ENCODE data around the gene SDK1. TPM values are rescaled to one million over a fixed set of nuclear protein-coding genes. Genes with fewer than 3 reads are reported as not detected.
"Not testable (repeated sequence)": the region's sequence is repeated elsewhere in the genome, so short reads cannot be mapped to it uniquely, and the experiment has no call there.

Gene SDK1
- polyA plus RNA-seq, 4 donors = 0.27 to 5.0 (median 2.1) TPM; not detected in 1

- H3K4me3 ChIP-seq (ENCODE audit: low read depth in 1 of 3, low read length in 3 of 3); H3K27me3 ChIP-seq (ENCODE audit: control insufficient read depth in 3 of 3, insufficient read depth in 3 of 3, low read length in 3 of 3); H3K27ac ChIP-seq (ENCODE audit: low read depth in 1 of 3, low read length in 2 of 3); DNase-seq; FAIRE-seq; H3K9me3 ChIP-seq (ENCODE audit: control insufficient read depth in 2 of 2, insufficient read depth in 1 of 2, low read depth in 1 of 2, low read length in 1 of 2); H3K4me1 ChIP-seq (ENCODE audit: control insufficient read depth in 3 of 3, insufficient read depth in 2 of 3, low read depth in 1 of 3, low read length in 2 of 3); H3K36me3 ChIP-seq (ENCODE audit: control insufficient read depth in 3 of 3, insufficient read depth in 2 of 3, low read depth in 1 of 3, low read length in 3 of 3): not testable (repeated sequence)
- WGBS, 3 donors = 78 to 91% (median 81%) methylated on average over 2 of the region's 2 CpGs
These were observed 405.0 kb downstream of the SDK1 start for GRCh38 chr7:3706091-3706490.

GRCh38 chr7:3710122-3710521 lies 409.1 kb downstream of the SDK1 start:
- H3K4me1 ChIP-seq (ENCODE audit: control insufficient read depth in 3 of 3, insufficient read depth in 2 of 3, low read depth in 1 of 3, low read length in 2 of 3) = no peaks in the 10 kb centered on the region
- H3K27me3 ChIP-seq (ENCODE audit: control insufficient read depth in 3 of 3, insufficient read depth in 3 of 3, low read length in 3 of 3) = no peaks in the 10 kb centered on the region
- H3K36me3 ChIP-seq (ENCODE audit: control insufficient read depth in 3 of 3, insufficient read depth in 2 of 3, low read depth in 1 of 3, low read length in 3 of 3) = no peaks in the 10 kb centered on the region
- 8 to 63% (median 27%) methylated on average over 1 of the region's 1 CpG for WGBS, 3 donors
- DNase-seq (no peak), FAIRE-seq (no peak)
- H3K27ac ChIP-seq (ENCODE audit: low read depth in 1 of 3, low read length in 2 of 3) = no peak overlapping the region
- no peaks in the 10 kb centered on the region for H3K9me3 ChIP-seq (ENCODE audit: control insufficient read depth in 2 of 2, insufficient read depth in 1 of 2, low read depth in 1 of 2, low read length in 1 of 2)
- H3K4me3 ChIP-seq (ENCODE audit: low read depth in 1 of 3, low read length in 3 of 3) = no peak overlapping the region

GRCh38 chr7:3710531-3710930 lies 409.5 kb downstream of the SDK1 start:
- 16 to 35% (median 28%) methylated on average over 5 of the region's 5 CpGs for WGBS, 3 donors
- Histone ChIP-seq H3K4me3 (ENCODE audit: low read depth in 1 of 3, low read length in 3 of 3) (no peak overlapping the region), H3K4me1 (ENCODE audit: control insufficient read depth in 3 of 3, insufficient read depth in 2 of 3, low read depth in 1 of 3, low read length in 2 of 3) (no peaks in the 10 kb centered on the region), H3K27me3 (ENCODE audit: control insufficient read depth in 3 of 3, insufficient read depth in 3 of 3, low read length in 3 of 3) (no peaks in the 10 kb centered on the region), H3K36me3 (ENCODE audit: control insufficient read depth in 3 of 3, insufficient read depth in 2 of 3, low read depth in 1 of 3, low read length in 3 of 3) (no peaks in the 10 kb centered on the region), H3K27ac (ENCODE audit: low read depth in 1 of 3, low read length in 2 of 3) (no peak overlapping the region), H3K9me3 (ENCODE audit: control insufficient read depth in 2 of 2, insufficient read depth in 1 of 2, low read depth in 1 of 2, low read length in 1 of 2) (no peaks in the 10 kb centered on the region)
- DNase-seq = peak; percentile 8 to 56
- no peak for FAIRE-seq

- no peaks in the 10 kb centered on the region for H3K36me3 ChIP-seq (ENCODE audit: control insufficient read depth in 3 of 3, insufficient read depth in 2 of 3, low read depth in 1 of 3, low read length in 3 of 3)
- WGBS, 3 donors = 10 to 51% (median 27%) methylated on average over 6 of the region's 6 CpGs
- no peak overlapping the region for H3K4me3 ChIP-seq (ENCODE audit: low read depth in 1 of 3, low read length in 3 of 3)
- H3K4me1 ChIP-seq (ENCODE audit: control insufficient read depth in 3 of 3, insufficient read depth in 2 of 3, low read depth in 1 of 3, low read length in 2 of 3) = no peaks in the 10 kb centered on the region
- no peak overlapping the region for H3K27ac ChIP-seq (ENCODE audit: low read depth in 1 of 3, low read length in 2 of 3)
- peaks cover 0 to 2% (median 0%) of the 10 kb centered on the region in 3 donors for H3K27me3 ChIP-seq (ENCODE audit: control insufficient read depth in 3 of 3, insufficient read depth in 3 of 3, low read length in 3 of 3)
- FAIRE-seq (no peak), DNase-seq (peak in 1 of 2 donors; percentile 63)
- no peaks in the 10 kb centered on the region for H3K9me3 ChIP-seq (ENCODE audit: control insufficient read depth in 2 of 2, insufficient read depth in 1 of 2, low read depth in 1 of 2, low read length in 1 of 2)
These were observed 411.8 kb downstream of the SDK1 start for GRCh38 chr7:3712841-3713240.

- Histone ChIP-seq H3K27ac (ENCODE audit: low read depth in 1 of 3, low read length in 2 of 3) (no peak overlapping the region), H3K4me3 (ENCODE audit: low read depth in 1 of 3, low read length in 3 of 3) (no peak overlapping the region), H3K27me3 (ENCODE audit: control insufficient read depth in 3 of 3, insufficient read depth in 3 of 3, low read length in 3 of 3) (peaks cover 0 to under 1% (median 0%) of the 10 kb centered on the region in 3 donors), H3K9me3 (ENCODE audit: control insufficient read depth in 2 of 2, insufficient read depth in 1 of 2, low read depth in 1 of 2, low read length in 1 of 2) (no peaks in the 10 kb centered on the region), H3K4me1 (ENCODE audit: control insufficient read depth in 3 of 3, insufficient read depth in 2 of 3, low read depth in 1 of 3, low read length in 2 of 3) (no peaks in the 10 kb centered on the region), H3K36me3 (ENCODE audit: control insufficient read depth in 3 of 3, insufficient read depth in 2 of 3, low read depth in 1 of 3, low read length in 3 of 3) (no peaks in the 10 kb centered on the region)
- FAIRE-seq (no peak), DNase-seq (no peak)
- 90 to 95% (median 92%) methylated on average over 3 of the region's 3 CpGs for WGBS, 3 donors
These were observed 420.4 kb downstream of the SDK1 start for GRCh38 chr7:3721422-3721821.

GRCh38 chr7:3722396-3722922 lies 421.4 kb downstream of the SDK1 start:
- Histone ChIP-seq H3K4me3 (ENCODE audit: low read depth in 1 of 3, low read length in 3 of 3) (no peak overlapping the region), H3K4me1 (ENCODE audit: control insufficient read depth in 3 of 3, insufficient read depth in 2 of 3, low read depth in 1 of 3, low read length in 2 of 3) (no peaks in the 10 kb centered on the region), H3K27me3 (ENCODE audit: control insufficient read depth in 3 of 3, insufficient read depth in 3 of 3, low read length in 3 of 3) (no peaks in the 10 kb centered on the region), H3K9me3 (ENCODE audit: control insufficient read depth in 2 of 2, insufficient read depth in 1 of 2, low read depth in 1 of 2, low read length in 1 of 2) (no peaks in the 10 kb centered on the region), H3K27ac (ENCODE audit: low read depth in 1 of 3, low read length in 2 of 3) (no peak overlapping the region), H3K36me3 (ENCODE audit: control insufficient read depth in 3 of 3, insufficient read depth in 2 of 3, low read depth in 1 of 3, low read length in 3 of 3) (no peaks in the 10 kb centered on the region)
- 28 to 49% (median 32%) methylated on average over 13 of the region's 13 CpGs for WGBS, 3 donors
- DNase-seq = peak; percentile 5 to 61
- FAIRE-seq = no peak

GRCh38 chr7:3725155-3726059 lies 424.4 kb downstream of the SDK1 start:
- H3K27ac ChIP-seq (ENCODE audit: low read depth in 1 of 3, low read length in 2 of 3) = no peak overlapping the region
- H3K4me3 ChIP-seq (ENCODE audit: low read depth in 1 of 3, low read length in 3 of 3) = no peak overlapping the region
- no peak for FAIRE-seq
- no peaks in the 10 kb centered on the region for H3K9me3 ChIP-seq (ENCODE audit: control insufficient read depth in 2 of 2, insufficient read depth in 1 of 2, low read depth in 1 of 2, low read length in 1 of 2)
- no peaks in the 10 kb centered on the region for H3K36me3 ChIP-seq (ENCODE audit: control insufficient read depth in 3 of 3, insufficient read depth in 2 of 3, low read depth in 1 of 3, low read length in 3 of 3)
- DNase-seq = peak in 1 of 2 donors; percentile 18
- no peaks in the 10 kb centered on the region for H3K4me1 ChIP-seq (ENCODE audit: control insufficient read depth in 3 of 3, insufficient read depth in 2 of 3, low read depth in 1 of 3, low read length in 2 of 3)
- no peaks in the 10 kb centered on the region for H3K27me3 ChIP-seq (ENCODE audit: control insufficient read depth in 3 of 3, insufficient read depth in 3 of 3, low read length in 3 of 3)
- 66 to 76% (median 72%) methylated on average over 12 of the region's 12 CpGs for WGBS, 3 donors

GRCh38 chr7:3730276-3730675 lies 429.2 kb downstream of the SDK1 start:
- H3K4me3 ChIP-seq (ENCODE audit: low read depth in 1 of 3, low read length in 3 of 3) = no peak overlapping the region
- H3K9me3 ChIP-seq (ENCODE audit: control insufficient read depth in 2 of 2, insufficient read depth in 1 of 2, low read depth in 1 of 2, low read length in 1 of 2) = peaks cover 0 to 9% of the 10 kb centered on the region in 2 donors
- no peaks in the 10 kb centered on the region for H3K4me1 ChIP-seq (ENCODE audit: control insufficient read depth in 3 of 3, insufficient read depth in 2 of 3, low read depth in 1 of 3, low read length in 2 of 3)
- DNase-seq (no peak), FAIRE-seq (no peak)
- no peaks in the 10 kb centered on the region for H3K27me3 ChIP-seq (ENCODE audit: control insufficient read depth in 3 of 3, insufficient read depth in 3 of 3, low read length in 3 of 3)
- no peaks in the 10 kb centered on the region for H3K36me3 ChIP-seq (ENCODE audit: control insufficient read depth in 3 of 3, insufficient read depth in 2 of 3, low read depth in 1 of 3, low read length in 3 of 3)
- H3K27ac ChIP-seq (ENCODE audit: low read depth in 1 of 3, low read length in 2 of 3) = no peak overlapping the region
- 67 to 89% (median 85%) methylated on average over 3 of the region's 3 CpGs for WGBS, 3 donors

All from small intestine (tissue), 7 donors.